ENCODE data around the gene GRIK5. TPM values are rescaled to one million over a fixed set of nuclear protein-coding genes. Genes with fewer than 3 reads are reported as not detected.

GRIK5 gene
- total and polyA plus RNA-seq, 4 donors, result 0.09 to 0.42 (median 0.17) TPM; not detected in 1

- TF ChIP-seq EGR1 (IDR thresholded peaks at IDR 0.05; ENCODE audit: low read depth in 2 of 2) (no peak), CTCF (IDR thresholded peaks at IDR 0.05; ENCODE audit: low read depth, low read length, missing input control) (no peak), FOXA1 (IDR thresholded peaks at IDR 0.05) (no peak)
These were observed 41.4 kb upstream of the GRIK5 start (continued) for GRCh38 chr19:42111384-42111783.

GRCh38 chr19:42110658-42111057, 40.7 kb upstream of the GRIK5 start:
- no peak overlapping the region for H3K4me3 ChIP-seq (ENCODE audit: low read depth in 1 of 3, low read length in 3 of 3)
- TF ChIP-seq HNF4G (IDR thresholded peaks at IDR 0.05) (no peak), CTCF (IDR thresholded peaks at IDR 0.05; ENCODE audit: low read depth, low read length, missing input control) (no peak), ATF3 (IDR thresholded peaks at IDR 0.05) (no peak), RXRA (IDR thresholded peaks at IDR 0.05) (no peak), REST (IDR thresholded peaks at IDR 0.05) (no peak), GABPA (IDR thresholded peaks at IDR 0.05 in 1 of 2, conservative IDR thresholded peaks at IDR 0.05 in 1 of 2) (no peak), TAF1 (conservative IDR thresholded peaks at IDR 0.05) (no peak), EGR1 (IDR thresholded peaks at IDR 0.05; ENCODE audit: low read depth in 2 of 2) (no peak), HNF4A (conservative IDR thresholded peaks at IDR 0.05) (no peak), JUND (IDR thresholded peaks at IDR 0.05) (no peak), NR2F2 (IDR thresholded peaks at IDR 0.05) (no peak), FOXA2 (IDR thresholded peaks at IDR 0.05) (no peak), RAD21 (IDR thresholded peaks at IDR 0.05) (no peak), ZBTB33 (IDR thresholded peaks at IDR 0.05) (no peak), FOXA1 (IDR thresholded peaks at IDR 0.05) (no peak), MAX (IDR thresholded peaks at IDR 0.05) (no peak), SP1 (IDR thresholded peaks at IDR 0.05) (no peak)
- H3K9me3 ChIP-seq (ENCODE audit: control insufficient read depth in 4 of 4, low read length in 3 of 4), result no peaks in the 10 kb centered on the region
- H3K27ac ChIP-seq (ENCODE audit: low read depth in 1 of 2, low read length in 2 of 2), result no peak overlapping the region
- no peaks in the 10 kb centered on the region for H3K4me1 ChIP-seq (ENCODE audit: control insufficient read depth in 4 of 4, insufficient read depth in 4 of 4, low read length in 3 of 4)
- DNase-seq (ENCODE audit: low spot score), result no peak
- H3K36me3 ChIP-seq (ENCODE audit: control insufficient read depth in 4 of 4, insufficient read depth in 3 of 4, low read depth in 1 of 4, low read length in 3 of 4), result no peaks in the 10 kb centered on the region
- H3K9ac ChIP-seq (ENCODE audit: low read depth in 1 of 2, low read length in 2 of 2), result no peak overlapping the region
- peaks cover 0 to 2% (median 0%) of the 10 kb centered on the region in 4 donors for H3K27me3 ChIP-seq (ENCODE audit: control insufficient read depth in 4 of 4, insufficient read depth in 4 of 4, low read length in 3 of 4)
- WGBS, result 63% methylated on average over 1 of the region's 1 CpG

Measured in liver (tissue), 9 donors.